Calu3 (cell line): ENCODE measurements around the gene OLFM4. TPM values are rescaled to one million over a fixed set of nuclear protein-coding genes. Genes with fewer than 3 reads are reported as not detected.

Experiments
- BruUV-seq: library from RNA; stranded (reverse); fragments of 400-500 nt; replicated peaks from 2 replicates; lab custom pipeline; 2021; lab: Mats Ljungman, UMichigan
- CTCF ChIA-PET: fragments of 300-600 bp; sonication (Branson Sonifier 250); formaldehyde crosslinking; loops from one replicate; lab custom pipeline; 2022; ENCODE audit warnings: antibody characterized with exemption; lab: Charles Lee
- DNase-seq: peaks from one replicate; pipeline ENCODE4 v3.0.0; 2022
- H3K27ac Mint-ChIP-seq: one replicate; pipeline ENCODE4 v1.8.0; 2022; ENCODE audit warnings: mixed read lengths; ENCODE audit not compliant: unreplicated experiment
- H3K27me3 Mint-ChIP-seq: one replicate; pipeline ENCODE4 v1.8.0; 2022; ENCODE audit warnings: mixed read lengths; ENCODE audit not compliant: unreplicated experiment
- H3K36me3 Mint-ChIP-seq: one replicate; pipeline ENCODE4 v1.8.0; 2022; ENCODE audit warnings: mild to moderate bottlenecking, moderate library complexity, mixed read lengths; ENCODE audit not compliant: insufficient read depth, unreplicated experiment
- H3K4me1 Mint-ChIP-seq: one replicate; pipeline ENCODE4 v1.8.0; 2022; ENCODE audit warnings: mild to moderate bottlenecking, low read depth, mixed read lengths; ENCODE audit not compliant: unreplicated experiment
- H3K4me3 Mint-ChIP-seq: one replicate; pipeline ENCODE4 v1.8.0; 2022; ENCODE audit warnings: mild to moderate bottlenecking, low read depth, moderate library complexity, mixed read lengths; ENCODE audit not compliant: unreplicated experiment
- H3K9me3 Mint-ChIP-seq: one replicate; pipeline ENCODE4 v1.8.0; 2022; ENCODE audit warnings: low read depth, mixed read lengths; ENCODE audit not compliant: unreplicated experiment
- CTCF ChIP-seq: fragments of 200-600 bp; IDR thresholded peaks from one replicate; pipeline ENCODE4 v1.8.0; 2022; ENCODE audit warnings: antibody characterized with exemption; ENCODE audit not compliant: unreplicated experiment
- intact Hi-C: fragments of 100-400 bp; cut with micrococcal nuclease; formaldehyde crosslinking; loops from one replicate; pipeline ENCODE4 v1.10.0; 2022; ENCODE audit not compliant: unreplicated experiment
- total RNA-seq: library from RNA; stranded (reverse); gene quantifications from 2 replicates; pipeline ENCODE4 v1.2.3, GENCODE V29; 2022

The OLFM4 gene
- total RNA-seq, 1 experiment from 2014 or later = 33.5 TPM

- no peaks in the 10 kb centered on the region for H3K36me3 Mint-ChIP-seq
- H3K9me3 Mint-ChIP-seq = peaks cover 8% of the 10 kb centered on the region
- no peak for TF ChIP-seq CTCF
- no peaks in the 10 kb centered on the region for H3K4me1 Mint-ChIP-seq
- BruUV-seq = no TSS peak
- H3K4me3 Mint-ChIP-seq = no peak overlapping the region
- H3K27me3 Mint-ChIP-seq = no peaks in the 10 kb centered on the region
- H3K27ac Mint-ChIP-seq = no peak overlapping the region
- CTCF ChIA-PET = no interaction called here
- no peak for DNase-seq
- intact Hi-C loops = no loop called here
Observed at GRCh38 chr13:53088871-53089270, 60.3 kb downstream of the OLFM4 start.

GRCh38 chr13:53089951-53090350 is 61.3 kb downstream of the OLFM4 start:
- intact Hi-C loops = no loop called here
- no peaks in the 10 kb centered on the region for H3K4me1 Mint-ChIP-seq
- CTCF ChIA-PET = no interaction called here
- no peak for DNase-seq
- no TSS peak for BruUV-seq
- H3K4me3 Mint-ChIP-seq = no peak overlapping the region
- peaks cover 8% of the 10 kb centered on the region for H3K9me3 Mint-ChIP-seq
- no peaks in the 10 kb centered on the region for H3K27me3 Mint-ChIP-seq
- no peak for TF ChIP-seq CTCF
- H3K36me3 Mint-ChIP-seq = no peaks in the 10 kb centered on the region
- H3K27ac Mint-ChIP-seq = no peak overlapping the region

GRCh38 chr13:53090461-53090860 is 61.8 kb downstream of the OLFM4 start:
- no peak for DNase-seq
- Mint-ChIP-seq H3K4me3 (no peak overlapping the region), H3K36me3 (no peaks in the 10 kb centered on the region), H3K4me1 (no peaks in the 10 kb centered on the region), H3K27me3 (no peaks in the 10 kb centered on the region), H3K9me3 (peaks cover 8% of the 10 kb centered on the region), H3K27ac (no peak overlapping the region)
- intact Hi-C loops = no loop called here
- CTCF ChIA-PET = no interaction called here
- TF ChIP-seq CTCF = no peak
- no TSS peak for BruUV-seq

GRCh38 chr13:53092931-53093330 is 64.3 kb downstream of the OLFM4 start:
- intact Hi-C loops = no loop called here
- TF ChIP-seq CTCF = no peak
- BruUV-seq = no TSS peak
- Mint-ChIP-seq H3K4me3 (no peak overlapping the region), H3K27me3 (no peaks in the 10 kb centered on the region), H3K36me3 (no peaks in the 10 kb centered on the region), H3K4me1 (no peaks in the 10 kb centered on the region), H3K9me3 (peaks cover 8% of the 10 kb centered on the region), H3K27ac (no peak overlapping the region)
- CTCF ChIA-PET = no interaction called here
- DNase-seq = no peak
